ENCODE data around the gene UBE2Z.

Gene UBE2Z

DNA sequence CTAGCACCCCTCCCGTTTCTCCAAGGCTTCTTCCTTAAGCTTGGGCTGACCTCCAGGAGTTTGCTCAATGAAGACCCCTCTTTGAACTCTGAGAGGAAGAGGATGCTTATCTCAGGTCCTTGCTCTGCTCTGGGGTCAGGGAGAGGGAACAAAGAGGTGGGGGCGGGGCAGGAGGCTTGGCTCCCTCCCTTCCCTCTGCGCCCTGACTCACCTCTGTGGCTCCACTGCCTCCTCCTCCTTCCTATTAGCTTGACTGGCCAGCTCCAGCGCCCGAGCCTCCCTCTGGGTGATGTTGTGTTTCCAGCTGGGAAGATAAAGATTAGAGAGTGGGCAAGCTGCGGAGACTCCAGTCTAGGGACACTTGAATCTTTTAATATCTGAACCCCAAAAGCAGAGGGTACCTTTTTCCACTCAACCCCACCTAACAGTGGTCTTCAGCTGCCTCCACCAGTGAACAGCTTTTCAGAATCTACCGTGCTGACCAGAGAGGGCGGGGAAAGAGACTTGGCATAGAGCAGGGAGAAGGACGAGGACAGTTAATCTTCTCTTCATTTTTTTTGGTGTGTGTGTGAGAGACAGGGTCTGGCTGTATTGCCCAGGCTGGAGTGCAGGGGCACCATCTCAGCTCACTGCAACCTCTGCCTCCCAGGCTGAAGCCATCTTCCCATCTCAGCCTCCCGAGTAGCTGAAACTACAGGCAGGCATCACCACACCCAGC, 53.5 kb downstream of the UBE2Z start:
- DNase-seq = no peak

GRCh38 chr17:48970224-48970623, 62.0 kb downstream of the UBE2Z start:
- DNase-seq = no peak

DNA sequence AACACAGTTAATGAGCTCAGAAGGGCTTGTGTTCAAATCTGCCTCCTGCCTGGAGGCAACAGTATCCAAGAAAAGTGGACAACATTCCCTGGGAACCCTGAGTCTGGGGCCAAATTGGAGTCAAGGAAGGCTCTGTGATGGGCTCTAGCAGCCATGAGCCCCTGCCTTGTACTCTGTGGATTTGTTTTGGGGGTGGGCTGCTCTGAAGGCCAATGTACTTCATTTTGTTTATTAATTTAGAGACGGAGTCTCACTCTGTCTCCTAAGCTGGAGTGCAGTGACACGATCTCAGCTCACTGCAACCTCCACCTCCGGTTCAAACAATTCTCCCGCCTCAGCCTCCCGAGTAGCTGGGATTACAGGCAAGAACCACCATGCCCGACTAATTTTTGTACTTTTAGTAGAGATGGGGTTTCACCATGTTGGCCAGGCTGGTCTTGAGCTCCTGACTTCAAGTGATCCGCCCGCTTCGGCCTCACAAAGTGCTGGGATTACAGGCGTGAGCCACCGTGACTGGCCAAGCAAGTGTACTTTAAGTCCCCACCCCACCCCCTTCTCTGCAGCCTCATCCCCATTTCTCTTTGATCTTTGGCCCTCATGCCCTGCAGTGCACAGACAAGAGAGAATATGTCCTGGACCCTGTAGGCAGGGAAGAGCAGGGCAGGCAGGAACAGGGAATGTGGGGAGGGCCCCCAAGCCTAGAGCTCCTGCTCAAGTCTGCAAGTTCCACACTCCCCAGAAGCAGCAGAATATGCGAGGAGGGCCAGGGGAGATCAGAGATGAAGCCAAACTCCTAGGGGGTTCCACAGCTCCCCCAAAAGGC, 62.9 kb downstream of the UBE2Z start:
- no peak for DNase-seq

DNA sequence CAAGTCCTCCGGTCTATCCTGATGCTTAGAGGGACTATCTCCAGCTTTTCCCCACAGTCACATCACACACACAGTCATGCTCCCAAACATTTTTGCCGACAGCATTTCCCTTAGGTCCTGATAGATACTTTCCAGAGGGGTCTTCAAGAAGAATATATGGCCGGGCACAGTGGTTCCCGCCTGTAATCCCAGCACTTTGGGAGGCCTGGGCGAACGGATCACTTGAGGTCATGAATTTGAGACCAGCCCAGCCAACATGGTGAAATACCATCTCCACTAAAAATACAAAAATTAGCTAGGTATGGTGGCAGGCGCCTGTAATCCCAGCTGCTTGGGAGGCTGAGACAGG, 64.5 kb downstream of the UBE2Z start:
- no peak for DNase-seq

DNA sequence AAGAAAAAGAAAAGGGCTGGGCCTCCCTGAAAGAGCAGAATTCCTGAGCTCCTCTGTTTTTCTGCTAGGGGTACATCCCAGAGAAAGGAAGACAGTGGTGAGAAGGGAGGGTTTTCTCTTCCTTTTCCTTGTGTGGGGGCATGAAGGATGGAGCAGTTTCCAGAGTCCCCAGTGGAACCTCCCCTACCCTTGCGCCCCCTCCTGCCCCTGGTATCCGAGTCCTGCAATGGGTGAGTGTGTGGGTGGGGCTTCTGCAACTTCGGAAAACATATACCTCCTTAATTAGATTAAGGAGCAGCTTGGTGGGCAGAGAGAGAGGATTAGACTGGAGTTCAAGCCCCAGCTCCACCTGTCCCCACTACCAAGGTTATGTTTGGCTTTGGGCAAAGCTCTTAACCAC, 65.6 kb downstream of the UBE2Z start:
- no peak for DNase-seq
